HepG2 (cell line): ENCODE measurements around the gene GJB4. TPM values are rescaled to one million over a fixed set of nuclear protein-coding genes. Genes with fewer than 3 reads are reported as not detected.

Experiments
- ATAC-seq: fragments of 200-7000 bp; cut with Tn5 transposase; 3 replicates; pipeline ENCODE4 v1.9.1; 2020; ENCODE audit warnings: mild to moderate bottlenecking, moderate library complexity
- BruUV-seq: library from RNA; stranded (reverse); fragments of 400-500 nt; replicated peaks from 2 replicates; lab custom pipeline; 2021; lab: Mats Ljungman, UMichigan
- CTCF ChIA-PET: fragments of 300-600 bp; formaldehyde crosslinking; extraction: SDS; loops from one replicate; lab custom pipeline; 2021; ENCODE audit warnings: low total read pairs, inconsistent platforms, low intra/inter-chr PET ratio; lab: Yijun Ruan, JAX
- POLR2A ChIA-PET: fragments of 350-600 bp; sonication (Branson Sonifier 250); formaldehyde crosslinking; loops from one replicate; lab custom pipeline; 2020; ENCODE audit warnings: antibody characterized with exemption, inconsistent platforms; lab: Yijun Ruan, JAX
- DNase-seq: peaks from one replicate; pipeline ENCODE4 v3.0.0-alpha.2; 2015; ENCODE audit warnings: low spot score
- FAIRE-seq: peaks from 3 replicates; lab custom pipeline; 2011; peaks lifted over from hg19 to GRCh38; lab: Jason Lieb, UNC
- H2AFZ ChIP-seq: one replicate; pipeline ENCODE4 v1.6.1; 2011; ENCODE audit warnings: low read length, inconsistent platforms
- H3K27ac ChIP-seq: fragments of 300-600 bp; 3 replicates; pipeline ENCODE4 v1.8.0; 2011; ENCODE audit warnings: mixed run types, mild to moderate bottlenecking, mixed read lengths, low read length, inconsistent platforms; ENCODE audit not compliant: insufficient read depth; ENCODE audit errors: extremely low read length
- H3K27me3 ChIP-seq, 2 experiments: fragments of 200-600 bp in 1 of 2; 2 replicates in 1 of 2; 3 replicates in 1 of 2; pipeline versions ENCODE4 v1.6.0 to v1.8.0; 2011; ENCODE audit warnings: low read length in 2 of 2, mild to moderate bottlenecking in 2 of 2, moderate library complexity in 2 of 2, inconsistent platforms in 1 of 2; ENCODE audit not compliant: insufficient read depth in 2 of 2, control insufficient read depth in 1 of 2
- H3K36me3 ChIP-seq, 2 experiments: fragments of 200-600 bp in 1 of 2; replicated peaks in 1 of 2; 2 replicates in 1 of 2; 3 replicates in 1 of 2; pipeline versions ENCODE4 v1.5.1 to v1.8.0; 2011; ENCODE audit warnings: low read length in 2 of 2, inconsistent platforms in 1 of 2; ENCODE audit not compliant: insufficient read depth in 2 of 2, control insufficient read depth in 1 of 2
- H3K4me1 ChIP-seq: 2 replicates; pipeline ENCODE4 v1.5.1; 2012; ENCODE audit warnings: low read length, inconsistent platforms; ENCODE audit not compliant: insufficient read depth
- H3K4me2 ChIP-seq: 2 replicates; pipeline ENCODE4 v1.6.0; 2011; ENCODE audit warnings: low read depth, low read length, inconsistent platforms
- H3K4me3 ChIP-seq, 3 experiments: fragments of 200-600 bp in 1 of 3; sonication (generic), shearing (Covaris generic) in 1 of 3; replicated peaks in 1 of 3; 2 replicates each; pipeline ENCODE4 v1.5.1; 2011 to 2016; ENCODE audit warnings: low read length in 3 of 3, inconsistent platforms in 2 of 3, low read depth in 2 of 3, mild to moderate bottlenecking in 2 of 3, control low read depth in 1 of 3, mixed read lengths in 1 of 3; ENCODE audit not compliant: insufficient read depth in 1 of 3
- H3K79me2 ChIP-seq: one replicate; pipeline ENCODE4 v1.6.1; 2011; ENCODE audit warnings: low read length, inconsistent platforms; ENCODE audit not compliant: insufficient read depth
- H3K9ac ChIP-seq: 2 replicates; pipeline ENCODE4 v1.6.0; 2011; ENCODE audit warnings: mild to moderate bottlenecking, low read depth, low read length, inconsistent platforms; ENCODE audit not compliant: insufficient read depth
- H3K9me3 ChIP-seq: 2 replicates; pipeline ENCODE4 v1.5.1; 2012; ENCODE audit warnings: mild to moderate bottlenecking, low read length
- H4K20me1 ChIP-seq: 2 replicates; pipeline ENCODE4 v1.6.0; 2011; ENCODE audit warnings: inconsistent platforms, mild to moderate bottlenecking, low read length, moderate library complexity; ENCODE audit not compliant: insufficient read depth
- AKNA ChIP-seq: sonication (generic); formaldehyde crosslinking; IDR thresholded peaks from 2 replicates; pipeline ENCODE4 v1.4.0; 2020; ENCODE audit warnings: missing genetic modification reagents, borderline replicate concordance
- BORCS8-MEF2B ChIP-seq: sonication (generic); formaldehyde crosslinking; IDR thresholded peaks from 2 replicates; pipeline ENCODE4 v1.8.0; 2022; ENCODE audit warnings: mild to moderate bottlenecking, missing genetic modification reagents
- DR1 ChIP-seq: sonication (generic); formaldehyde crosslinking; IDR thresholded peaks from 2 replicates; pipeline ENCODE4 v1.8.0; 2021; ENCODE audit warnings: mild to moderate bottlenecking, missing genetic modification reagents, inconsistent platforms
- MEIS2 ChIP-seq: sonication (generic); formaldehyde crosslinking; IDR thresholded peaks from 2 replicates; pipeline ENCODE4 v1.9.0; 2021; ENCODE audit warnings: mild to moderate bottlenecking, missing genetic modification reagents
- NFKBIZ ChIP-seq: IDR thresholded peaks from 2 replicates; pipeline ENCODE4 v1.6.1; 2018; ENCODE audit warnings: missing genetic modification reagents, missing compliant biosample characterization
- NFRKB ChIP-seq: fragments of 450-650 bp; IDR thresholded peaks from 2 replicates; pipeline ENCODE4 v1.6.1; 2017
- NR2F2 ChIP-seq: IDR thresholded peaks from 2 replicates; pipeline ENCODE4 v1.6.1; 2012; ENCODE audit warnings: low read depth, inconsistent platforms, borderline replicate concordance
- TEF ChIP-seq: sonication (generic); formaldehyde crosslinking; IDR thresholded peaks from 2 replicates; pipeline ENCODE4 v1.5.0; 2020; ENCODE audit warnings: missing genetic modification reagents
- ZFP90 ChIP-seq: sonication (generic); formaldehyde crosslinking; IDR thresholded peaks from 2 replicates; pipeline ENCODE4 v1.8.0; 2022; ENCODE audit warnings: missing genetic modification reagents, mild to moderate bottlenecking, inconsistent platforms, borderline replicate concordance
- ZFY ChIP-seq: sonication (generic); formaldehyde crosslinking; IDR thresholded peaks from 2 replicates; pipeline ENCODE4 v1.4.0; 2020; ENCODE audit warnings: missing genetic modification reagents
- ZNF326 ChIP-seq: sonication (generic); formaldehyde crosslinking; IDR thresholded peaks from 2 replicates; pipeline ENCODE4 v1.4.0; 2020; ENCODE audit warnings: missing genetic modification reagents, borderline replicate concordance
- ZNF547 ChIP-seq: sonication (generic); formaldehyde crosslinking; IDR thresholded peaks from 2 replicates; pipeline ENCODE4 v1.5.1; 2020; ENCODE audit warnings: mild to moderate bottlenecking, missing genetic modification reagents
- ZNF569 ChIP-seq: sonication (generic); formaldehyde crosslinking; IDR thresholded peaks from 2 replicates; pipeline ENCODE4 v1.5.0; 2020; ENCODE audit warnings: mild to moderate bottlenecking, missing genetic modification reagents, moderate library complexity, borderline replicate concordance
- ZNF570 ChIP-seq: sonication (generic); formaldehyde crosslinking; IDR thresholded peaks from 2 replicates; pipeline ENCODE4 v1.4.0; 2020; ENCODE audit warnings: mild to moderate bottlenecking, missing genetic modification reagents, borderline replicate concordance
- ZNF572 ChIP-seq: sonication (generic); formaldehyde crosslinking; IDR thresholded peaks from 2 replicates; pipeline ENCODE4 v1.5.1; 2020; ENCODE audit warnings: mild to moderate bottlenecking, missing genetic modification reagents
- ZNF749 ChIP-seq: sonication (generic); formaldehyde crosslinking; IDR thresholded peaks from 2 replicates; pipeline ENCODE4 v1.8.0; 2022; ENCODE audit warnings: mild to moderate bottlenecking, missing genetic modification reagents, moderate library complexity, borderline replicate concordance
- ZSCAN12 ChIP-seq: sonication (generic); formaldehyde crosslinking; IDR thresholded peaks from 2 replicates; pipeline ENCODE4 v1.9.0; 2021; ENCODE audit warnings: mild to moderate bottlenecking, missing genetic modification reagents
- WGBS: methylation state at CpG from one replicate; pipeline ENCODE4 v1.1.6; 2017; ENCODE audit warnings: low lambda C conversion rate; 5-methylcytosine and 5-hydroxymethylcytosine counted together
- in situ Hi-C: cut with HindIII; loops from 2 replicates; pipeline ENCODE4 v1.10.0; 2017; ENCODE audit warnings: low pct_unique_long_range_greater_than_20kb; ENCODE audit not compliant: extremely low pct_ligation_motif_present
- intact Hi-C: fragments of 100-400 bp; cut with micrococcal nuclease; formaldehyde crosslinking; loops from one replicate; pipeline ENCODE4 v1.10.0; 2022; ENCODE audit not compliant: unreplicated experiment
- polyA plus RNA-seq, 8 experiments: library from polyadenylated mRNA; depleted of rRNA in 3 of 8; stranded (reverse) in 7 of 8; unstranded in 1 of 8; fragments of >200 nt; fragmentation: Illumina TruSeq in 4 of 8; extraction: Trizol in 4 of 8; gene quantifications; 2 replicates each; pipeline versions ENCODE4 v1.2.1 to v1.2.3, GENCODE V29; 2011 to 2016; ENCODE audit warnings: low read depth in 4 of 8, missing spikeins in 1 of 8, mixed read lengths in 1 of 8; ENCODE audit not compliant: insufficient read depth in 1 of 8
- total RNA-seq, 5 experiments: library from RNA; depleted of rRNA; stranded (reverse); fragments of >200 nt; fragmentation: Illumina TruSeq; extraction: Trizol; gene quantifications; 2 replicates each; pipeline ENCODE4 v1.2.3, GENCODE V29; 2016; ENCODE audit warnings: low read depth in 1 of 5

Gene GJB4
- total and polyA plus RNA-seq, 2 of the 13 experiments (the other 11 are each of a cell fraction or from before 2014, with no cell fraction given) = not detected

GRCh38 chr1:34778381-34778780 is 18.8 kb downstream of the GJB4 start (continued):
- TF ChIP-seq AKNA (no peak), TEF (no peak)

- H2AFZ ChIP-seq = no peak overlapping the region
- no peaks in the 10 kb centered on the region for H4K20me1 ChIP-seq
- in situ Hi-C loops (no loop called here), intact Hi-C loops (no loop called here)
- no peak overlapping the region for H3K9ac ChIP-seq
- peaks cover 10 to 42% of the 10 kb centered on the region in 2 experiments; a peak in 4 of 5 replicates for H3K27me3 ChIP-seq
- FAIRE-seq (no peak), DNase-seq (no peak), ATAC-seq (no peak)
- ChIA-PET POLR2A (no interaction called here), CTCF (no interaction called here)
- no peaks in the 10 kb centered on the region for H3K36me3 ChIP-seq
- no peak overlapping the region for H3K4me2 ChIP-seq
- 35% methylated on average over 5 of the region's 5 CpGs for WGBS
- no peaks in the 10 kb centered on the region for H3K79me2 ChIP-seq
- H3K9me3 ChIP-seq = no peaks in the 10 kb centered on the region
- H3K4me1 ChIP-seq = no peaks in the 10 kb centered on the region
- no peak overlapping the region for H3K27ac ChIP-seq
- no TSS peak for BruUV-seq
- H3K4me3 ChIP-seq = no peak overlapping the region
- no peak for TF ChIP-seq ZNF572
- TF ChIP-seq ZNF326 (CRISPR knock-in tag) = no peak
- no peak for TF ChIP-seq BORCS8-MEF2B (CRISPR knock-in tag)
- no peak for TF ChIP-seq ZNF569 (CRISPR knock-in tag)
- TF ChIP-seq NFRKB = no peak
- TF ChIP-seq ZNF749 = no peak
- no peak for TF ChIP-seq NR2F2
- no peak for TF ChIP-seq ZFP90 (CRISPR knock-in tag)
- no peak for TF ChIP-seq ZNF570
- no peak for TF ChIP-seq ZNF547
- no peak for TF ChIP-seq ZFY (CRISPR knock-in tag)
- no peak for TF ChIP-seq ZSCAN12 (CRISPR knock-in tag)
- no peak for TF ChIP-seq MEIS2 (CRISPR knock-in tag)
- no peak for TF ChIP-seq NFKBIZ
- no peak for TF ChIP-seq DR1 (CRISPR knock-in tag)
Measured at GRCh38 chr1:34779005-34779404, 19.5 kb downstream of the GJB4 start.
